Skeletal muscle satellite cell (primary cell): Measurements from ENCODE around the gene ETS1.
A peak's percentile ranks its signal among the peaks of the same experiment; 100 is the strongest.

Experiments
- H3K27me3 ChIP-seq: 2 replicates; pipeline ENCODE4 v1.7.0; 2013; ENCODE audit warnings: low read length; ENCODE audit not compliant: control insufficient read depth, insufficient read depth
- H3K36me3 ChIP-seq: 2 replicates; pipeline ENCODE4 v1.7.0; 2013; ENCODE audit warnings: mild to moderate bottlenecking, control low read depth, low read length; ENCODE audit not compliant: insufficient read depth
- H3K4me1 ChIP-seq: 2 replicates; pipeline ENCODE4 v1.7.0; 2013; ENCODE audit warnings: low read length; ENCODE audit not compliant: control insufficient read depth, insufficient read depth
- H3K4me2 ChIP-seq: 2 replicates; pipeline ENCODE4 v1.7.0; 2013; ENCODE audit warnings: mild to moderate bottlenecking, low read length
- H3K4me3 ChIP-seq: 2 replicates; pipeline ENCODE4 v1.7.0; 2013; ENCODE audit warnings: low read length
- H3K9ac ChIP-seq: 2 replicates; pipeline ENCODE4 v1.7.0; 2013; ENCODE audit warnings: mild to moderate bottlenecking, low read depth, low read length, moderate library complexity
- H3K9me3 ChIP-seq: replicated peaks from 2 replicates; pipeline ENCODE4 v1.7.0; 2013; ENCODE audit warnings: mild to moderate bottlenecking, control low read depth, low read length

Gene ETS1

GRCh38 chr11:128509621-128510389 is 77.6 kb downstream of the ETS1 start:
- H3K9ac ChIP-seq = peak overlapping the region; percentile 20
- no peaks in the 10 kb centered on the region for H3K27me3 ChIP-seq
- H3K9me3 ChIP-seq = no peaks in the 10 kb centered on the region
- H3K4me2 ChIP-seq = peak overlapping the region; percentile 66
- peaks cover 90% of the 10 kb centered on the region for H3K4me1 ChIP-seq
- peaks cover 39% of the 10 kb centered on the region for H3K36me3 ChIP-seq
- H3K4me3 ChIP-seq = no peak overlapping the region

- Histone ChIP-seq H3K27me3 (no peaks in the 10 kb centered on the region), H3K9ac (peak overlapping the region; percentile 61), H3K9me3 (no peaks in the 10 kb centered on the region), H3K4me1 (peaks cover 92% of the 10 kb centered on the region), H3K36me3 (peaks cover 39% of the 10 kb centered on the region), H3K4me3 (no peak overlapping the region), H3K4me2 (peak overlapping the region; percentile 66)
These were observed 78.4 kb downstream of the ETS1 start for GRCh38 chr11:128508770-128509510.

GRCh38 chr11:128507936-128508335 is 79.4 kb downstream of the ETS1 start:
- H3K27me3 ChIP-seq = no peaks in the 10 kb centered on the region
- peaks cover 36% of the 10 kb centered on the region for H3K36me3 ChIP-seq
- H3K9ac ChIP-seq = peak overlapping the region; percentile 61
- H3K4me1 ChIP-seq = peaks cover 97% of the 10 kb centered on the region
- peak overlapping the region; percentile 35 for H3K4me3 ChIP-seq
- H3K9me3 ChIP-seq = no peaks in the 10 kb centered on the region
- peak overlapping the region; percentile 66 for H3K4me2 ChIP-seq

GRCh38 chr11:128506999-128507611 is 80.3 kb downstream of the ETS1 start:
- Histone ChIP-seq H3K36me3 (peaks cover 28% of the 10 kb centered on the region), H3K9ac (peak overlapping the region; percentile 61), H3K4me2 (peak overlapping the region; percentile 66), H3K4me1 (peaks cover 98% of the 10 kb centered on the region), H3K27me3 (no peaks in the 10 kb centered on the region), H3K9me3 (no peaks in the 10 kb centered on the region), H3K4me3 (peak overlapping the region; percentile 57)

GRCh38 chr11:128506356-128506755 is 81.0 kb downstream of the ETS1 start:
- Histone ChIP-seq H3K9me3 (no peaks in the 10 kb centered on the region), H3K4me3 (peak overlapping the region; percentile 57), H3K9ac (peak overlapping the region; percentile 61), H3K4me2 (peak overlapping the region; percentile 66), H3K27me3 (no peaks in the 10 kb centered on the region), H3K36me3 (peaks cover 24% of the 10 kb centered on the region), H3K4me1 (peaks cover 98% of the 10 kb centered on the region)

GRCh38 chr11:128505449-128506065 is 81.8 kb downstream of the ETS1 start:
- Histone ChIP-seq H3K4me2 (no peak overlapping the region), H3K9ac (no peak overlapping the region), H3K9me3 (no peaks in the 10 kb centered on the region), H3K4me3 (no peak overlapping the region), H3K36me3 (peaks cover 30% of the 10 kb centered on the region), H3K4me1 (peaks cover 98% of the 10 kb centered on the region), H3K27me3 (no peaks in the 10 kb centered on the region)

- Histone ChIP-seq H3K4me3 (no peak overlapping the region), H3K4me1 (peaks cover 98% of the 10 kb centered on the region), H3K36me3 (peaks cover 31% of the 10 kb centered on the region), H3K27me3 (no peaks in the 10 kb centered on the region), H3K9ac (no peak overlapping the region), H3K4me2 (no peak overlapping the region), H3K9me3 (no peaks in the 10 kb centered on the region)
These were observed 82.9 kb downstream of the ETS1 start for GRCh38 chr11:128504486-128504885.

- no peak overlapping the region for H3K4me3 ChIP-seq
- H3K36me3 ChIP-seq = peaks cover 31% of the 10 kb centered on the region
- H3K27me3 ChIP-seq = no peaks in the 10 kb centered on the region
- H3K4me2 ChIP-seq = peak overlapping the region; percentile 47
- H3K9me3 ChIP-seq = no peaks in the 10 kb centered on the region
- peak overlapping the region; percentile 39 for H3K9ac ChIP-seq
- peaks cover 98% of the 10 kb centered on the region for H3K4me1 ChIP-seq
These were observed 83.9 kb downstream of the ETS1 start for GRCh38 chr11:128503245-128503991.

GRCh38 chr11:128502726-128503125 is 84.6 kb downstream of the ETS1 start:
- peaks cover 98% of the 10 kb centered on the region for H3K4me1 ChIP-seq
- H3K9ac ChIP-seq = peak overlapping the region; percentile 38
- H3K27me3 ChIP-seq = no peaks in the 10 kb centered on the region
- H3K4me3 ChIP-seq = no peak overlapping the region
- H3K36me3 ChIP-seq = peaks cover 31% of the 10 kb centered on the region
- peak overlapping the region; percentile 44 for H3K4me2 ChIP-seq
- H3K9me3 ChIP-seq = no peaks in the 10 kb centered on the region

- Histone ChIP-seq H3K4me1 (peaks cover 100% of the 10 kb centered on the region), H3K9ac (peak overlapping the region; percentile 38), H3K4me3 (no peak overlapping the region), H3K27me3 (no peaks in the 10 kb centered on the region), H3K36me3 (peaks cover 31% of the 10 kb centered on the region), H3K9me3 (no peaks in the 10 kb centered on the region), H3K4me2 (peak overlapping the region; percentile 44)
These were observed 85.5 kb downstream of the ETS1 start for GRCh38 chr11:128501632-128502549.
